Measurements from ENCODE around the gene PLEKHG3. TPM values are rescaled to one million over a fixed set of nuclear protein-coding genes. Genes with fewer than 3 reads are reported as not detected.

The PLEKHG3 gene
- total RNA-seq, 1 experiment from 2014 or later = 59.3 TPM

DNA sequence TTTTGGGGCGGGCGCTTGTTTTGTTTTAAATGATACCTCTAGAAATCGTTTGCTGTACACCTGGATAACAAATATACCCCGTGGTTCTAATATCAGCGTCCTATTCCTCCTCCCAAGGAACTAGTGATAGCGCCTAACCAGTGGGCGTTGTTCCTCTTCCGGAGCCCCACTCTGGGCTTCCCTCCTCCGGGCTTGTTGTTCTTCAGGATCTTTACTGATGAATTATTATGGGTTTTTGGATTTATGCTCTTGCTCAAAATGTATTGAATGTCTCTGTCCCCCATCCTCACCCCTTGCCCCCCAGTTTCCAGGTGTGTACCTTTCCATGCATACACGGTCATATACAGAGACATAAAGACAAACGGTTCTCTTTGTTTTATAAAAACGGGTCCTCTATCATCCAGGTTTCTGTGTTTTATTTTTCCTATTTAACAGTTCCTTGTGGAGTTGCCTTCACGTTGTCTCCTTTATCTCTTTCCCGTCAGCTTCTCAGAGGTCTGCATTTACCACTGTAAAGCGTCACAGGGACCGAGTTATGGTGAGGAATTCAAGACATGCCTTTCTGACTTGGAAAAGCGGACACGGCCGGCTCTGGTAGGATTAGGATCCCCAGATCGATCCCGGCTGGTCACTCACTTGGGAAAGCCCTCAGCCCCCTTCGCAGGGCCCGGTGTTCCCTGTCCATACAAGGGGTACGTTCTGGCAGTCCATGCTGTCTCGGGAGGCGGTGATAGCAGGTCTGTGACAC is 655 bp upstream of the PLEKHG3 start:
- Histone ChIP-seq H4K20me1 (ENCODE audit: insufficient read depth) (no peaks in the 10 kb centered on the region), H3K9me2 (ENCODE audit: insufficient read depth) (no peaks in the 10 kb centered on the region), H3K79me2 (ENCODE audit: low read depth) (peaks cover 34% of the 10 kb centered on the region), H2AFZ (peak overlapping the region; percentile 95), H3F3A (ENCODE audit: insufficient read depth, low read depth) (peaks cover 42% of the 10 kb centered on the region), H3K36me3 (ENCODE audit: low read depth) (no peaks in the 10 kb centered on the region), H3K4me2 (peak overlapping the region; percentile 96), H3K9me3 (ENCODE audit: insufficient read depth, low read depth) (no peaks in the 10 kb centered on the region), H3K4me1 (replicated peaks; ENCODE audit: insufficient read depth) (peaks cover 69% of the 10 kb centered on the region), H3K27me3 (ENCODE audit: insufficient read depth, low read depth) (no peaks in the 10 kb centered on the region), H3K27ac (peak overlapping the region; percentile 49), H3K4me3 (peak overlapping the region; percentile 97)
- TF ChIP-seq EZH2 (IDR thresholded peaks at IDR 0.05; ENCODE audit: low read depth) (no peak), CTCF (conservative IDR thresholded peaks at IDR 0.05) (no peak)
- TSS peak; percentile 89 for BruUV-seq (replicated peaks)
- POLR2A ChIA-PET (ENCODE audit: unreplicated experiment) = interaction anchor here (0.5 to 0.7 kb wide), 6 partner anchors 10 to 266 kb away, joined by 3 to 7 read pairs (median 4); no protein-coding TSS in a partner anchor
- no peak for DNase-seq
- intact Hi-C loops (cut with micrococcal nuclease; ENCODE audit: unreplicated experiment) = loop anchor here (1.0 to 10.0 kb wide), 7 partner anchors 17 to 199 kb away; partner anchors contain the start of genes HSPA2, ZBTB1 and ZBTB25
- CTCF ChIA-PET = no interaction called here

DNA sequence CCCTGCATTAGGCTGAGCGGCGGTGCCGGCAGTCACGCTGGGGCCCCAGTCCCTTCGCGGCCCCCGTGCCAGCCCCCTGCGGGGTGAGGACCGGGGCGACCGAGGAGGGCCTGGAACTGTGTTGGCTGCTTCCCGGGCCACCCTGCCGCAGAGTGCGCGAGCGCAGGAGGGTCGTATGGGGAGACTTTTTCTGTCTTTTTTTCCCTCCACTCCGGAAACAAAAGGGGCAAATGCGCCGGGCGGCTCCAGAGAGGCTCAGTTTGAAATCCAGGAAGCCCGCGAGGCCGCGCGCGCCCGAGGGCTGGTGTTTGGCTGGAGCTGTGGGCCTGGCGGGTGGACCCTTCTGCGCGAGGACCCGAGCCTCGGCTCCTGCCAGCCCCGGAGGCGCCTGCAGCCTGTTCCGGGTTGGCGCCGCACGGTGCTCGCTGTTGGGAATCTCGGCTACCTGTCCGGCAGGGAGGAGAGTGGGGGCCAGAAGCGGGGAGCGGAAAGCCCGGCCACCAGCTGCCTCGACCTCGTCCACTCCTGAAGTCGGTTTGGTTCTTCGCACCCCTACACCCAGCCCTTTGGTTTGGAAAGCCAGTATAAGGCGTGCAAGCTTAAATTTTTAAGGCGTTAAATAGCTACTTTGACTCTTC is 638 bp downstream of the PLEKHG3 start:
- peaks cover 47% of the 10 kb centered on the region for H3K79me2 ChIP-seq (ENCODE audit: low read depth)
- H3F3A ChIP-seq (ENCODE audit: insufficient read depth, low read depth) = peaks cover 32% of the 10 kb centered on the region
- BruUV-seq (replicated peaks) = no TSS peak
- H2AFZ ChIP-seq = peak overlapping the region; percentile 95
- no peaks in the 10 kb centered on the region for H3K9me3 ChIP-seq (ENCODE audit: insufficient read depth, low read depth)
- no peaks in the 10 kb centered on the region for H3K9me2 ChIP-seq (ENCODE audit: insufficient read depth)
- 0 out of 2 replicates have a peak overlapping the region, but pooled peaks have one; percentile 6 for H3K27ac ChIP-seq
- no peaks in the 10 kb centered on the region for H3K27me3 ChIP-seq (ENCODE audit: insufficient read depth, low read depth)
- POLR2A ChIA-PET (ENCODE audit: unreplicated experiment) = interaction anchor here (0.6 to 0.7 kb wide), 3 partner anchors 9 to 652 kb away, joined by 3 read pairs; no protein-coding TSS in a partner anchor
- intact Hi-C loops (cut with micrococcal nuclease; ENCODE audit: unreplicated experiment) = loop anchor here (2.0 to 10.0 kb wide), 3 partner anchors 16 to 200 kb away; partner anchors contain the start of genes ZBTB1 and ZBTB25
- TF ChIP-seq EZH2 (IDR thresholded peaks at IDR 0.05; ENCODE audit: low read depth) (no peak), CTCF (conservative IDR thresholded peaks at IDR 0.05) (no peak)
- CTCF ChIA-PET = no interaction called here
- H4K20me1 ChIP-seq (ENCODE audit: insufficient read depth) = no peaks in the 10 kb centered on the region
- peak overlapping the region; percentile 97 for H3K4me3 ChIP-seq
- H3K4me2 ChIP-seq = peak overlapping the region; percentile 96
- H3K36me3 ChIP-seq (ENCODE audit: low read depth) = no peaks in the 10 kb centered on the region
- DNase-seq = no peak
- peaks cover 68% of the 10 kb centered on the region for H3K4me1 ChIP-seq (replicated peaks; ENCODE audit: insufficient read depth)

DNA sequence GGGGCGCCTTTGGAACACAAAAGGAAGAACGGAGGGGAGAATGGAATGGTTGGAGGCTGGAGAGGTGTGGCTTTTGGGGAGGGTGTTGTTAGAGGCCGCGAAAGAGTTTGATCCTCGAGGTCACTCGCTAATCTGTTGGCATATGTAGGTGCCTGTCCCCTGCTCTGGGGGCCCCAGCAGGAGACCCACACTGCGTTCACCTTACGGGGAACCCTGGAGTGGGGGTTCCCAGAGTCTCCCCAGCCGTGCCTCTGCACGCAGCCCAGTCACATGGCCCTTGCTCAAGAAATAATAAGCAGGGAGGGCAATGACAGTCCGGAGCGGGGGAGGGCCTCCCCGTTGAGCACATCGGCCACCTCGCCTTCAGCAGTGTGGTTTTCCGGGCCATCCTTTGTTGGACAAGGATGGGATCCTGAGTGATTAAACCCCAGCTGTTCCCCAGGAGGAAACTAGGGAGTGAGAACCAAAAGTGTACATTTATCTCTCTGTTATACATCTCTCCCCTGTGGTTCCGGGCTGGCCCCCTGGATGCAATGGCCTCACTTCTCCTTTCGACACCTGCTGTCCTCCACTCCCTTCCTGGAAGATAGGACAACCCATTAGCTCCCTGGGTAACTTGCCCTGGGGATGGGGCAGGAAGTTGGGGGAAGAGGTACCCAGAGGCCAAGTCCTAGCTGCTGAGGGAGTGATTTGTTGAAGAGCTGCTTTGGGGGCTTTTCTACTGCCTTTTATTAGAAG is 1.3 kb downstream of the PLEKHG3 start:
- Histone ChIP-seq H3K9me3 (ENCODE audit: insufficient read depth, low read depth) (no peaks in the 10 kb centered on the region), H3K9me2 (ENCODE audit: insufficient read depth) (no peaks in the 10 kb centered on the region), H3K27me3 (ENCODE audit: insufficient read depth, low read depth) (no peaks in the 10 kb centered on the region), H3K79me2 (ENCODE audit: low read depth) (peaks cover 53% of the 10 kb centered on the region), H3K4me2 (peak overlapping the region; percentile 96), H3K36me3 (ENCODE audit: low read depth) (no peaks in the 10 kb centered on the region), H3K4me3 (peak overlapping the region; percentile 97), H3K4me1 (replicated peaks; ENCODE audit: insufficient read depth) (peaks cover 68% of the 10 kb centered on the region), H3F3A (ENCODE audit: insufficient read depth, low read depth) (peaks cover 32% of the 10 kb centered on the region), H4K20me1 (ENCODE audit: insufficient read depth) (no peaks in the 10 kb centered on the region), H2AFZ (peak overlapping the region; percentile 95), H3K27ac (no peak overlapping the region)
- BruUV-seq (replicated peaks) = TSS peak; percentile 38
- TF ChIP-seq CTCF (conservative IDR thresholded peaks at IDR 0.05) = no peak
- no peak for TF ChIP-seq EZH2 (IDR thresholded peaks at IDR 0.05; ENCODE audit: low read depth)
- ChIA-PET CTCF (interaction anchor here (0.6 kb wide), 1 partner anchor 54 kb away, joined by 6 read pairs; no protein-coding TSS in a partner anchor), POLR2A (ENCODE audit: unreplicated experiment) (interaction anchor here (0.7 kb wide), 1 partner anchor 56 kb away, joined by 3 read pairs; no protein-coding TSS in a partner anchor)
- DNase-seq = no peak
- intact Hi-C loops (cut with micrococcal nuclease; ENCODE audit: unreplicated experiment) = loop anchor here (2.0 to 10.0 kb wide), 3 partner anchors 15 to 201 kb away; partner anchors contain the start of genes ZBTB1 and ZBTB25
